Measurements from ENCODE around the gene IGFL4. TPM values are rescaled to one million over a fixed set of nuclear protein-coding genes. Genes with fewer than 3 reads are reported as not detected.

The IGFL4 gene
- total RNA-seq, 1 experiment from 2014 or later, result not detected

DNA sequence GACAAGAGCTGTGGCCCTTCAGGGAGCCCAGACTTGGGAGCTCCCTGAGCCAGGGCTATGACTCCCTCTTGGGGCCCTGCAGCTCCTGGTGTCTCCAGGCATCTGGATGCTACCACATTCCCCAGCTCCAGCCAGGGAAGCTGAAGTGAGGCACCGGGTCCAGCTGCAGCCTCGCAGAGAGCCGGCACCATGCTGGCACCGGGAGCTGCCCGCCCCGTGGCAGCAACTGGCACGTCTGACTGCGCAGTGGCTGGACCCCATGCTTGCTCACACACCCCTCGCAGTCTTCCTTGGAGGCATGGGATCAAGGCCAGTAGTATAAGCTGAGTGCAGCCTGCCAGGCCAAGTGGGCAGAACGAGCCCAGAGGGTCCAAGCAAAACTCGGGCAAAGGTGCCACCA, 7.4 kb downstream of the IGFL4 start:
- H3K27ac ChIP-seq (ENCODE audit: low read length), result no peak overlapping the region
- no peaks in the 10 kb centered on the region for H3K27me3 ChIP-seq (ENCODE audit: low read length)
- H3K79me2 ChIP-seq (ENCODE audit: low read length), result no peaks in the 10 kb centered on the region
- H3K4me2 ChIP-seq (ENCODE audit: low read depth, low read length, poor library complexity, severe bottlenecking), result no peak overlapping the region
- H4K20me1 ChIP-seq (ENCODE audit: insufficient read depth, low read depth, low read length), result no peaks in the 10 kb centered on the region
- no peaks in the 10 kb centered on the region for H3K9me2 ChIP-seq (replicated peaks; ENCODE audit: insufficient read depth, low read length)
- no peaks in the 10 kb centered on the region for H3K4me1 ChIP-seq (ENCODE audit: low read length)
- H2AFZ ChIP-seq (ENCODE audit: low read length), result no peak overlapping the region
- H3K36me3 ChIP-seq (ENCODE audit: insufficient read depth, low read length), result no peaks in the 10 kb centered on the region
- DNase-seq, result no peak
- H3K9me3 ChIP-seq (ENCODE audit: low read length), result no peaks in the 10 kb centered on the region
- H3K9ac ChIP-seq (ENCODE audit: low read length), result no peak overlapping the region
- no peak overlapping the region for H3K4me3 ChIP-seq (ENCODE audit: low read length)

DNA sequence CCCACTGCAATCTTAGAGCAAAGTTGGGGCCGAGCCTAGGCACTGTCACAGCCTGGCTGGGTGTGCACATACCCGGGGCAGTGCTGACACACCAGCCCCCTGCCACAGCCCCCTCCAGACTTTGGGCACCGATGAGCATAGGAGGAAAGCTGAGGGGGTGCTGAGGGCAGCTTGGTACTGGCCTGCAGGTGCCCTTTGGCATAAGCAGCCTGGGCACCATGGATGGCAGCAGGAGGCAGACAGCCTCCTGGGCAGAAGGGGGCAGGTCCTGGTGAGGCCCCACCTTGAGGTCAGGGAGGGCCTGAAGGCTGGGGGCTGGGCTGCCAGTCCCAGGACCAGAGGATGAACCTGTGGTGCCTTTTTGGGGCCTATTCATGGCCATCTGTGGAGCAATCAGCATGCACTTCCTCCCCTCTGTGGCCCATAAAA, 8.2 kb downstream of the IGFL4 start:
- H3K9me2 ChIP-seq (replicated peaks; ENCODE audit: insufficient read depth, low read length), result no peaks in the 10 kb centered on the region
- H3K4me1 ChIP-seq (ENCODE audit: low read length), result no peaks in the 10 kb centered on the region
- no peak overlapping the region for H3K4me3 ChIP-seq (ENCODE audit: low read length)
- H4K20me1 ChIP-seq (ENCODE audit: insufficient read depth, low read depth, low read length), result no peaks in the 10 kb centered on the region
- H3K79me2 ChIP-seq (ENCODE audit: low read length), result no peaks in the 10 kb centered on the region
- H3K36me3 ChIP-seq (ENCODE audit: insufficient read depth, low read length), result no peaks in the 10 kb centered on the region
- H3K27ac ChIP-seq (ENCODE audit: low read length), result no peak overlapping the region
- H3K9ac ChIP-seq (ENCODE audit: low read length), result no peak overlapping the region
- no peak overlapping the region for H3K4me2 ChIP-seq (ENCODE audit: low read depth, low read length, poor library complexity, severe bottlenecking)
- DNase-seq, result no peak
- no peak overlapping the region for H2AFZ ChIP-seq (ENCODE audit: low read length)
- H3K27me3 ChIP-seq (ENCODE audit: low read length), result no peaks in the 10 kb centered on the region
- H3K9me3 ChIP-seq (ENCODE audit: low read length), result no peaks in the 10 kb centered on the region

DNA sequence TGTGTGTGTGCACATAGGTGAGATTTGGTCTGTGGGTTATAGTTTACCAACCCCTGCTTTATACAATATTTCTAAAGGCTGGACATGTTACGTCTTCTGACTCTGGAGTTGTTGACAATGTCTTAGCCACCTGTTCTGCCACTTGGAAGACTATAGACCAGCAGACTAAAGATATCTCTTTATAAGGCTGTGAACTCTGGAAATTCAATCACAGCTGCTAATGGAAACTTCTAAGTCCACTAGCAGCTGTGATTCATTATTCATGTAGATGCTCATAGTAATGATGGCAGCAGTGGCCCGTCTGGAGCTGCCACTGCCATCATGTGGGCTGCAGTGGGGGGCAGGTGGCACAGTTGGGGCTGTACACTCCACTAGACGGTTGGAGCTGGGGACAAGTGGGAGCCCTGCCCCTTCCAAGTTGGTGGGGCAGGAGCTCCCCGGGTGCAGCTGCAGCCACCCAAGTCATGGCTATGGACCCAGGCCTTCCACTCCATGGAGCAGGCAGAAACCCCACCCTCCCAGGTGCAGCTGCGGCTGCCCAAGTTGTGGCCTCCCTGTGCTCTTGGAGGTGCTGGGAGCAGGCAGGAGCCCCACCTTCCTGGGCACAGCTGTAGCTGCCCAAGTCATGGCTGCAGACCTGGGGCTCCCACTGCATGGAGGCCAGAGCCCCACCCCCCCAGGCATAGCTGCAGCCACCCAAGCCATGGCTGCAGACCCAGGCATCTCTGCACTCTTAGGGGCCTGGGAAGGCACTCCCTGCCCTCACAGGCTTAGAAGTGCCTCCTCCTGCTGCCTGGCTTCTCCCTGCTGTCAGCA, 8.8 kb downstream of the IGFL4 start:
- H3K9me3 ChIP-seq (ENCODE audit: low read length), result no peaks in the 10 kb centered on the region
- no peaks in the 10 kb centered on the region for H4K20me1 ChIP-seq (ENCODE audit: insufficient read depth, low read depth, low read length)
- H2AFZ ChIP-seq (ENCODE audit: low read length), result no peak overlapping the region
- H3K79me2 ChIP-seq (ENCODE audit: low read length), result no peaks in the 10 kb centered on the region
- no peak overlapping the region for H3K9ac ChIP-seq (ENCODE audit: low read length)
- H3K27me3 ChIP-seq (ENCODE audit: low read length), result no peaks in the 10 kb centered on the region
- H3K27ac ChIP-seq (ENCODE audit: low read length), result no peak overlapping the region
- H3K36me3 ChIP-seq (ENCODE audit: insufficient read depth, low read length), result no peaks in the 10 kb centered on the region
- no peak overlapping the region for H3K4me3 ChIP-seq (ENCODE audit: low read length)
- no peak overlapping the region for H3K4me2 ChIP-seq (ENCODE audit: low read depth, low read length, poor library complexity, severe bottlenecking)
- peaks cover 1% of the 10 kb centered on the region for H3K4me1 ChIP-seq (ENCODE audit: low read length)
- no peak for DNase-seq
- H3K9me2 ChIP-seq (replicated peaks; ENCODE audit: insufficient read depth, low read length), result no peaks in the 10 kb centered on the region

DNA sequence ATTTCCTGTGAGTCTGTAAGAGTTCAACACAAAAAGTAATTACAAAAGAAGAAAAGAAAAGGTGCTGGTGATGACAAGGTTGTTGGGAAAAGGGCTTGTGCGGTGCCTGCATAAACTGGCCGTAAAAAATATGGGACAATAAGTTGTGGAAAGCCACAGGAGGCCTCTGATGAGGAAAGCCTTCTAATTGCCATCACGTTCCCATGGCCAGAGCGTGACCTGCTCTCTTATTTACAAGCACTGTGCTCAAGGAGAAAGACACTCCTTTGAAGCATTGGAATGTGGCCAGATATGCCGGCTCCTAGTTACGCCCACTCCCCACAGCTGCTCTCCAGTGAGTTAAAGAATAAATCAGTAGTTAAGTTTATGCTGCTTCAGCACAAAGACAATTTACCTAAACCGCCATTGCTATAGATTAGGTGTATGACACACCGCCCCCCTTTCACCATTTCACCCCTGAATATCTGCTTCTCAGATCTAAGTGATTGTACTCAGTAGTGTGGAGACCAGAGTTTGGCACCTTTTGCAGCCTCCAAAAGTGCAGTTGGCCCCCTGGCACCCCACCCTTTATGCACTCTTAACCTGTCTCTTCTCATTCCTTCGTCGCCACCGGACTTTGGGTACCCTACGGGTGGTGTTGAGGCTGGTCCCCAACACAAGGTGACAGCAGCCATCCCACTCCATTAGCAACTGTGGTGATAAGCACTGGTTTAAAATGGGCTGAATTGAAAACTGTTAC, 9.8 kb downstream of the IGFL4 start:
- no peaks in the 10 kb centered on the region for H3K9me2 ChIP-seq (replicated peaks; ENCODE audit: insufficient read depth, low read length)

DNA sequence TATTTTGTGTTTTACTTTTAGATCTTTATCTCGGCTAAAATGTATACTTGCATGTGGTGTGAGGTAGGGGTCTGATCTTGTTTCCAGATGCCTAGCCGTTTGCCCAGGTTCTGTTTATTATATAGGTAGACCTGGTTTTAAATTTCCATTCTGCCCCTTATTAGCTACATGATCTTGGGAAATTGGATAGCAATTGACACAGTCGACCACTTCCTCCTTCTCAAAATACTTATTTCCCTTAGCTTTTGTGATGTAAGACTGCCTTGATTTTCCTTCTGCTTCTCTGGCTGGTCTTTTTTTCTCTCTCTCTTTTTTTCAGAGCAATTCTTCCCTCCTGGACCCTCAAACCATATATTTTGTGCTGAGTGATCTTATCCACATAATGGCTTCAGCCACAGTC, 15.0 kb downstream of the IGFL4 start:
- Histone ChIP-seq H3K9me2 (replicated peaks; ENCODE audit: insufficient read depth, low read length) (no peaks in the 10 kb centered on the region), H3K36me3 (ENCODE audit: insufficient read depth, low read length) (peaks cover 8% of the 10 kb centered on the region), H3K9me3 (ENCODE audit: low read length) (no peaks in the 10 kb centered on the region), H3K4me2 (ENCODE audit: low read depth, low read length, poor library complexity, severe bottlenecking) (no peak overlapping the region), H3K4me3 (ENCODE audit: low read length) (no peak overlapping the region), H3K79me2 (ENCODE audit: low read length) (no peaks in the 10 kb centered on the region), H3K9ac (ENCODE audit: low read length) (no peak overlapping the region), H3K4me1 (ENCODE audit: low read length) (peaks cover 8% of the 10 kb centered on the region), H2AFZ (ENCODE audit: low read length) (no peak overlapping the region), H4K20me1 (ENCODE audit: insufficient read depth, low read depth, low read length) (no peaks in the 10 kb centered on the region), H3K27me3 (ENCODE audit: low read length) (no peaks in the 10 kb centered on the region), H3K27ac (ENCODE audit: low read length) (no peak overlapping the region)
- no peak for DNase-seq

More for the DNA sequence above, 9.8 kb downstream of the IGFL4 start:
- Histone ChIP-seq H3K4me1 (ENCODE audit: low read length) (peaks cover 8% of the 10 kb centered on the region), H3K27ac (ENCODE audit: low read length) (no peak overlapping the region), H3K36me3 (ENCODE audit: insufficient read depth, low read length) (peaks cover 6% of the 10 kb centered on the region), H3K27me3 (ENCODE audit: low read length) (no peaks in the 10 kb centered on the region), H3K9ac (ENCODE audit: low read length) (no peak overlapping the region), H3K79me2 (ENCODE audit: low read length) (no peaks in the 10 kb centered on the region), H2AFZ (ENCODE audit: low read length) (no peak overlapping the region), H3K4me2 (ENCODE audit: low read depth, low read length, poor library complexity, severe bottlenecking) (no peak overlapping the region), H3K4me3 (ENCODE audit: low read length) (no peak overlapping the region), H3K9me3 (ENCODE audit: low read length) (no peaks in the 10 kb centered on the region), H4K20me1 (ENCODE audit: insufficient read depth, low read depth, low read length) (no peaks in the 10 kb centered on the region)
- DNase-seq, result no peak

DNA sequence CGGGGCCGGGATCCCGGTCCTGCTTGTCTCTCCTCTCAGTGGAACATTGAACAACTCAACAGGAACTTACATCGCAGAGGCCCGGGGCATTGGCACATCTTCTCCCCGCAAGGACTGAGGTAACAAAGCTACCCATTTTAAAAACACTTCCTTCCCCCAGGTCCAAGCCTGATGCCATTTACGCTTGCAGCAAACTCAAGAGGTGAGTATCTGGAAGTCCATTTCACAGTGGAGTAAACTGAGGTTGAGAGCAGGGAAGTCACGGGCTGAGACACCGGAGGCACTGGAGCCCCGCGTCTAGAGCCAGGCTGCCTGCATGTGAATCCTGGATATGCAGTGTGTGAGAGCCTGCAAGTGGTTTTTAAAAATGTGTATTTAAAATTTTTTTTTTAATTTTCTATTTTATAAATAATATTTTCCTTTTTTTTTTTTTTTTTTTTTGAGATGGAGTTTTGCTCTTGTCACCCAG, 17.5 kb downstream of the IGFL4 start:
- no peak overlapping the region for H3K4me2 ChIP-seq (ENCODE audit: low read depth, low read length, poor library complexity, severe bottlenecking)
- H3K27ac ChIP-seq (ENCODE audit: low read length), result no peak overlapping the region
- H4K20me1 ChIP-seq (ENCODE audit: insufficient read depth, low read depth, low read length), result no peaks in the 10 kb centered on the region
- H3K79me2 ChIP-seq (ENCODE audit: low read length), result no peaks in the 10 kb centered on the region
- H3K4me3 ChIP-seq (ENCODE audit: low read length), result no peak overlapping the region
- peaks cover 8% of the 10 kb centered on the region for H3K4me1 ChIP-seq (ENCODE audit: low read length)
- peaks cover 8% of the 10 kb centered on the region for H3K36me3 ChIP-seq (ENCODE audit: insufficient read depth, low read length)
- no peaks in the 10 kb centered on the region for H3K9me2 ChIP-seq (replicated peaks; ENCODE audit: insufficient read depth, low read length)
- no peaks in the 10 kb centered on the region for H3K9me3 ChIP-seq (ENCODE audit: low read length)
- no peak overlapping the region for H3K9ac ChIP-seq (ENCODE audit: low read length)
- H2AFZ ChIP-seq (ENCODE audit: low read length), result no peak overlapping the region
- H3K27me3 ChIP-seq (ENCODE audit: low read length), result no peaks in the 10 kb centered on the region
- no peak for DNase-seq

DNA sequence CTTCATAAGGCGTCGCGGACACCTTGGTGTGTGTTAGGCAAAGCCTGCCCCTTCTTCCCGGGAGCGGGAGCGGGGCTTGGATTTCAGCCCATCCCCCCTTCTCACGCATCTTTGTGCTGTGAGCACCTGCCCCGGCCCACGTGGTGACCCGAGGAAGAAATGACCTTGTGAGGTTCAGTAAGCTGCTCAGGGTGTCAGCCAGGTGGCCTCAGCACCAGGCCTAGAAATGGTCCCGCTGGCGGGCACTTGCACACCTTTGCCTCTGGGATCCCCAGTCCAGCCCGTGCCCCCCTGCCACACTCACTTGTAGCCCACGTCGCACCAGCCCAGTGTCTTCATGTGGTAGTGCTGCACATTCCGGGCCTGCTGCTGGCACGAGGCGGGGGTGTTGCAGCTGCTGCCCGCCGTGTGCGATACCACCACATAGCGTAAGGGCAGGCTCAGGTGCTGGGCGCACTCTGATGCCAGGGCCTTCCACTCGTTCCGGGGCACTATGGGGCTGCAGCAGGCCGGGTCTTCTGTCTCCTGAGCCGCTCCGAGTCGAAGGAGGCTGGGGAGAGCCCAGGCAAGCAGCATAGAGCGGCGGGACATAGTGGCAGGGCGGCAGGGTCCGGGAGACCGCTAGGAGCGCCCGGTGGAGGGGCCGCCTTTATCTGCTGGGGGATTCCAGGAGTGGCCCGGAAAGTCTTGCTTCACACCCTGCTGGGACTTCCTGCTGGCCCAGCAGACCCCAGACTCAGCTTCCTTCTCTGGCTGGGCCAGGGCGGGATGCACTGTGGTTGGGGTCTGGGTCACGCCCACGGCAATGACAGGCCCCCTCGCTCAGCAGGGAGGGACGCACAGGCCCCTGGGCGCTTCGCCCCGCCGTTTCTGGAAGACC, 18.1 kb downstream of the IGFL4 start, which contains the start of gene PGLYRP1:
TSS of gene PGLYRP1 (minus strand) at position 623 of the 880 bp plus-strand sequence. CDS start at position 591, 32 bp downstream.
- H3K9me2 ChIP-seq (replicated peaks; ENCODE audit: insufficient read depth, low read length), result no peaks in the 10 kb centered on the region
- no peaks in the 10 kb centered on the region for H3K27me3 ChIP-seq (ENCODE audit: low read length)
- no peak within 1 kb of the TSS for H2AFZ ChIP-seq (ENCODE audit: low read length)
- H3K9me3 ChIP-seq (ENCODE audit: low read length), result no peaks in the 10 kb centered on the region
- no peak for DNase-seq
- no peak within 1 kb of the TSS for H3K4me3 ChIP-seq (ENCODE audit: low read length)
- H3K79me2 ChIP-seq (ENCODE audit: low read length), result no peaks in the 10 kb centered on the region
- peaks cover 8% of the 10 kb centered on the region for H3K4me1 ChIP-seq (ENCODE audit: low read length)
- no peaks in the 10 kb centered on the region for H4K20me1 ChIP-seq (ENCODE audit: insufficient read depth, low read depth, low read length)
- H3K36me3 ChIP-seq (ENCODE audit: insufficient read depth, low read length), result peaks cover 8% of the 10 kb centered on the region
- H3K4me2 ChIP-seq (ENCODE audit: low read depth, low read length, poor library complexity, severe bottlenecking), result no peak within 1 kb of the TSS
- no peak within 1 kb of the TSS for H3K9ac ChIP-seq (ENCODE audit: low read length)
- H3K27ac ChIP-seq (ENCODE audit: low read length), result no peak within 1 kb of the TSS
